Measurements from ENCODE around the gene DLG2.

DNA sequence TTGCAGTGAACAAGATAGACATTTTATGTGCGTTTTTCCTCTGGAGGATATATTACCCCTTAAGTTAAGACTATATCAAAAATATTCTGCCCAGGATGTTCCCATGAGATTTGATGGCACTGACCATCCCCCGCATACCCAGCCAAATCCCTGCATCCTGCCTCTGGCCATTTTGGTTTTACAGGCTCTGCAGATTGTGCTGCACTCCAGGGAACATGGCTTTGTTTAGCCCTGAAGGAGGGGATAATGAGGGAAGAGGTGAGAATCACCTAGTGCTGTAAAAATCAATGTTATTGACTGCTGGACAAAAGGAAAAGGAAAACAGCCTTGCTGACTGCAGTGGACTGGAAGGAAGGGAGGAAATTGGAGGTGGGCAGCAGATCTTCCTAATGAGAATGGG lies 717.4 kb downstream of the DLG2 start:
- TF ChIP-seq RNF2 (IDR thresholded peaks at IDR 0.05; ENCODE audit: borderline replicate concordance, low read depth, low read length, missing control alignments, poor library complexity, severe bottlenecking) (no peak), KDM1A (IDR thresholded peaks at IDR 0.05; ENCODE audit: borderline replicate concordance, low read length) (peak; percentile 50; the same call in 1 of the 2 replicates)
- TF ChIP-seq, protein P1, sequence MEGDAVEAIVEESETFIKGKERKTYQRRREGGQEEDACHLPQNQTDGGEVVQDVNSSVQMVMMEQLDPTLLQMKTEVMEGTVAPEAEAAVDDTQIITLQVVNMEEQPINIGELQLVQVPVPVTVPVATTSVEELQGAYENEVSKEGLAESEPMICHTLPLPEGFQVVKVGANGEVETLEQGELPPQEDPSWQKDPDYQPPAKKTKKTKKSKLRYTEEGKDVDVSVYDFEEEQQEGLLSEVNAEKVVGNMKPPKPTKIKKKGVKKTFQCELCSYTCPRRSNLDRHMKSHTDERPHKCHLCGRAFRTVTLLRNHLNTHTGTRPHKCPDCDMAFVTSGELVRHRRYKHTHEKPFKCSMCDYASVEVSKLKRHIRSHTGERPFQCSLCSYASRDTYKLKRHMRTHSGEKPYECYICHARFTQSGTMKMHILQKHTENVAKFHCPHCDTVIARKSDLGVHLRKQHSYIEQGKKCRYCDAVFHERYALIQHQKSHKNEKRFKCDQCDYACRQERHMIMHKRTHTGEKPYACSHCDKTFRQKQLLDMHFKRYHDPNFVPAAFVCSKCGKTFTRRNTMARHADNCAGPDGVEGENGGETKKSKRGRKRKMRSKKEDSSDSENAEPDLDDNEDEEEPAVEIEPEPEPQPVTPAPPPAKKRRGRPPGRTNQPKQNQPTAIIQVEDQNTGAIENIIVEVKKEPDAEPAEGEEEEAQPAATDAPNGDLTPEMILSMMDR (IDR thresholded peaks at IDR 0.05; ENCODE audit: control extremely low read depth in 1 of 3, insufficient read depth in 1 of 3, low read depth in 1 of 3, low read length in 3 of 3), result no peak
